Endothelial cell of umbilical vein (primary cell): ENCODE results near the gene CD55.

Experiments
- EZH2 ChIP-seq: IDR thresholded peaks from 2 replicates; pipeline ENCODE4 v1.6.1; 2012; ENCODE audit warnings: borderline replicate concordance, low read depth, mild to moderate bottlenecking, moderate library complexity, low read length, inconsistent platforms; ENCODE audit not compliant: severe bottlenecking
- FOS ChIP-seq: IDR thresholded peaks from 2 replicates; pipeline ENCODE4 v1.6.1; 2011; ENCODE audit warnings: mild to moderate bottlenecking, low read length, moderate library complexity, borderline replicate concordance; ENCODE audit not compliant: insufficient read depth
- GATA2 ChIP-seq: IDR thresholded peaks from 2 replicates; pipeline ENCODE4 v1.7.0; 2011; ENCODE audit warnings: low read depth, mild to moderate bottlenecking, moderate library complexity, mixed read lengths, low read length; ENCODE audit not compliant: insufficient read length, insufficient read depth
- JUN ChIP-seq: IDR thresholded peaks from 2 replicates; pipeline ENCODE4 v1.6.1; 2011; ENCODE audit warnings: borderline replicate concordance, low read depth; ENCODE audit not compliant: insufficient read length, insufficient read depth
- MAX ChIP-seq: IDR thresholded peaks from 2 replicates; pipeline ENCODE4 v1.6.1; 2011; ENCODE audit not compliant: insufficient read depth, insufficient read length
- MYC ChIP-seq: IDR thresholded peaks from one replicate; pipeline ENCODE4 v1.6.1; 2011; ENCODE audit warnings: mild to moderate bottlenecking, low read depth, low read length
- POLR2A ChIP-seq: IDR thresholded peaks from 2 replicates; pipeline ENCODE4 v1.6.1; 2012; ENCODE audit warnings: low read depth, mild to moderate bottlenecking, control low read depth, low read length
- POLR2AphosphoS5 ChIP-seq: IDR thresholded peaks from 2 replicates; pipeline ENCODE4 v1.6.1; 2012; ENCODE audit warnings: low read depth, mild to moderate bottlenecking, control low read depth, low read length, moderate library complexity; ENCODE audit not compliant: insufficient read depth
- TF ChIP-seq, protein P1 (sequence below), 2 donors: IDR thresholded peaks; 1 replicate in 1 of 2; 2 replicates in 1 of 2; pipeline ENCODE4 v1.5.1; 2011; ENCODE audit warnings: low read length in 2 of 2, mild to moderate bottlenecking in 2 of 2, moderate library complexity in 2 of 2, control low read depth in 1 of 2, inconsistent platforms in 1 of 2, low read depth in 1 of 2; ENCODE audit not compliant: insufficient read depth in 1 of 2; ENCODE audit errors: extremely low read depth in 1 of 2

GRCh38 chr1:207345644-207346477, 24.4 kb downstream of the CD55 start:
- TF ChIP-seq, protein P1, sequence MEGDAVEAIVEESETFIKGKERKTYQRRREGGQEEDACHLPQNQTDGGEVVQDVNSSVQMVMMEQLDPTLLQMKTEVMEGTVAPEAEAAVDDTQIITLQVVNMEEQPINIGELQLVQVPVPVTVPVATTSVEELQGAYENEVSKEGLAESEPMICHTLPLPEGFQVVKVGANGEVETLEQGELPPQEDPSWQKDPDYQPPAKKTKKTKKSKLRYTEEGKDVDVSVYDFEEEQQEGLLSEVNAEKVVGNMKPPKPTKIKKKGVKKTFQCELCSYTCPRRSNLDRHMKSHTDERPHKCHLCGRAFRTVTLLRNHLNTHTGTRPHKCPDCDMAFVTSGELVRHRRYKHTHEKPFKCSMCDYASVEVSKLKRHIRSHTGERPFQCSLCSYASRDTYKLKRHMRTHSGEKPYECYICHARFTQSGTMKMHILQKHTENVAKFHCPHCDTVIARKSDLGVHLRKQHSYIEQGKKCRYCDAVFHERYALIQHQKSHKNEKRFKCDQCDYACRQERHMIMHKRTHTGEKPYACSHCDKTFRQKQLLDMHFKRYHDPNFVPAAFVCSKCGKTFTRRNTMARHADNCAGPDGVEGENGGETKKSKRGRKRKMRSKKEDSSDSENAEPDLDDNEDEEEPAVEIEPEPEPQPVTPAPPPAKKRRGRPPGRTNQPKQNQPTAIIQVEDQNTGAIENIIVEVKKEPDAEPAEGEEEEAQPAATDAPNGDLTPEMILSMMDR (IDR thresholded peaks at IDR 0.05; ENCODE audit: extremely low read depth in 1 of 2, insufficient read depth in 1 of 2, low read depth in 1 of 2, low read length in 2 of 2): no peak
- no peak for TF ChIP-seq JUN
- TF ChIP-seq POLR2A: no peak
- TF ChIP-seq POLR2AphosphoS5: no peak
- no peak for TF ChIP-seq EZH2
- no peak for TF ChIP-seq MAX
- TF ChIP-seq MYC: no peak
- TF ChIP-seq GATA2: no peak
- TF ChIP-seq FOS: no peak
